NCI-H1105 treated with DMSO at 0.1 percent for 48 hours (cell line): ENCODE data around the gene TSPAN12.

ENCODE experiments used
- DNase-seq: peaks from one replicate; lab custom pipeline; 2025; lab: John Stamatoyannopoulos, UW

TSPAN12 gene

DNA sequence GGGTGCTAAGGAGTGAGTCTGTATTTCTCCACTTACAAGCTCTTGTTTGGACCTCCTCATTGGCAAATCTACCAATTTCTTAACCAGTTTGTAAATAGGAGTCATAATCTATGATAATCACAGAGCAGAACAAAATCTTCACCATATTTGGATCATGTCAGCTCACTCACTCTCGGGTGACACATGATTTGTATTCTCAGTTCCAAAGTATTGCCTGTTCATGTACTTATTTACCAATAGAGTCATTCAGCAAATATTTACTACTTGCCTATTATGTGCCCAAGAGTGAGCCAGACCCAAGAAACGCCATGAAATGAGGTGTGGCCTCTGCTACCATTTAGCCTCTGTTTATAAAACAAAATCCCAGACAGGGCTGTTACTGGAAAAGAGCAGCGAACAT, 114.8 kb downstream of the TSPAN12 start:
- DNase-seq: peak; percentile 15

DNA sequence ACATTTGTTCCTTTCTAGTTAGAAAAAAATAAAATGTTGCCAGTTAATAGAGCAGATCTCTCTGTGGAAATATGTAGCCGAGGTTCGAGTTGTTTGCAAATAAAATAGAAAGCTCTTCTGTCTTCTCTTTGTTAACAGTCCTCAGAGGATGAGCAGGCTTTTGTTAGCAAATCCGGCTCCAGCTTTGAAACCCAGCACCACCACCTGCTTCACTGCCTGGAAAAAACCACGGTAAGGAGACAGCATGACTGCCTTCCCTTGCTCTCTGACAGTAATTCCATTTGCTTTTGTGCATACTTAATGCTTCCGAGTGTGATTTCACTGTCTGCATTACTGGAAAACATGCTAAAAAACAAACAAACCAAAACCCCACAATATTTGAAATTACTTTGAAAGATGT, 115.6 kb downstream of the TSPAN12 start:
- DNase-seq: peak; percentile 75

DNA sequence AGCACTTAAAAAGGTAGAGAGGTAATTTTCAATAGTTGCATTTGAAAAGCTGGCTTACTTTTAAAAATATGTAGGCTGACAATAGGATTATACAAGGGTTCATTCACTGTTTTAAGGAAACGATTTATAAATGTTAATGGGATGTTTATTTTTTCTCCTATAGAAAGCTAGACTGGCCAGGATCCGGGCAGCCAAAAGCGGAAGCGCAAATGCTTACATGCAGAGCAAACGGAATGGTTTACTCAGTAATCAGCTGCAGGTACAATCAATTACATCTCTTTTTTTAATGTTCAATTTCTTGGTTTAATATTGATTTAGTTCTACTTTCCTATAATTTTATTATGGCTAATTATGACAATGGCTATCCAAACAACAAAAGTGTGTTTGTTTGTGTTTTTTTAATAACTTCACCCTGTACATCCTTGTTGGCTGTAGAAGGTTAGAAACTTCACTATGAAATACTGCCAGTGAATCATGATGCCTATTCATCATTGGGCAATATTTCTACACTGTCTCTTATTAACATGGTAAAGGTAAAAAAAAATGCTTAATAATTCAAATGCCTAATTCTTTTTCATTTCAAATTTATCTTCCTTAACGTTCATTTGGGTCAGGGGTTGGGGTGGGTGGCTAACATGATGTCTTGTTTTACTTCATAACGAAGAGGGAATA, 116.4 kb downstream of the TSPAN12 start:
- peak; percentile 41 for DNase-seq

DNA sequence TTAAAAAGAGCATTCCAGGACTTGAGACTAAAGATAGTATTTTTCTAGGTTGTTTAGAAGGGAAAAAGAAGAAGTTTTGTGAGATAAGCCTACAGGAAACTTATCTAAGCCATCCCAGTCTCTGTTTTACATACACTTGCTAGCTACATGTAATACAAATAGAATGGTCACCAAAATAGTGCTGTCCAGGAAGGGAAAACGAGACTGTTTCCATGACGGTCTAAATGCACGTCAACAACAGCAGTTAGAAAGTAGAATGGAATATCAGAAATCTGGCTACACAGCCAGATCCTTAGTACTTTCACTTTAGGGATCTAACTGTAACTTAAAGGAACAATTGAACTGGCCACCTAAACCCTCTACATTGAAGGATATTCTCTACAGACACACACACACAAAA, 117.6 kb downstream of the TSPAN12 start:
- DNase-seq: no peak

DNA sequence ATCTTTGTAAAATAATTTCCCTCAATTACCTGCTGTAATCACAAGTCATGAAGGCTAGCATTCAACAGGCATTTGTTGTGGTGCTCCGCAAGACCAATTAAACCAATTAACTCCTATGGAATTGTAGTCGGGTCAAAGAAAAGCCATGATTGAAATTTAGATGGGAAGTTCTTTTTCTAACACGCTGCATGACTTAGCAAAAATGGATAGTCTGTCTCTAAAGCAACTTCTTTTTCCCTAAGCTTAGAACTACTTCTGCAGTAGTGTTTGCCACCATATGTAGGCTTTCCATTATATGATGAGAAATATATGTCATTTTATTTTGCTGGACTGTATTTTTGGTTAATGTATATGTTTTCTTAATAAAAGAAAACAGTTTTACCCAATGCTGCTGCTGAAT, 119.1 kb downstream of the TSPAN12 start:
- peak; percentile 90 for DNase-seq
